Activated T-helper 9 cell treated with anti-CD3 and anti-CD28 coated beads, Interleukin-2, amount 50 U/mL, for 16 hours (primary cell): ENCODE results near the gene BCL6.

Experiments used
- DNase-seq: peaks from one replicate; pipeline ENCODE4 v3.0.0-alpha.2; 2020; ENCODE audit warnings: low read depth

The BCL6 gene

DNA sequence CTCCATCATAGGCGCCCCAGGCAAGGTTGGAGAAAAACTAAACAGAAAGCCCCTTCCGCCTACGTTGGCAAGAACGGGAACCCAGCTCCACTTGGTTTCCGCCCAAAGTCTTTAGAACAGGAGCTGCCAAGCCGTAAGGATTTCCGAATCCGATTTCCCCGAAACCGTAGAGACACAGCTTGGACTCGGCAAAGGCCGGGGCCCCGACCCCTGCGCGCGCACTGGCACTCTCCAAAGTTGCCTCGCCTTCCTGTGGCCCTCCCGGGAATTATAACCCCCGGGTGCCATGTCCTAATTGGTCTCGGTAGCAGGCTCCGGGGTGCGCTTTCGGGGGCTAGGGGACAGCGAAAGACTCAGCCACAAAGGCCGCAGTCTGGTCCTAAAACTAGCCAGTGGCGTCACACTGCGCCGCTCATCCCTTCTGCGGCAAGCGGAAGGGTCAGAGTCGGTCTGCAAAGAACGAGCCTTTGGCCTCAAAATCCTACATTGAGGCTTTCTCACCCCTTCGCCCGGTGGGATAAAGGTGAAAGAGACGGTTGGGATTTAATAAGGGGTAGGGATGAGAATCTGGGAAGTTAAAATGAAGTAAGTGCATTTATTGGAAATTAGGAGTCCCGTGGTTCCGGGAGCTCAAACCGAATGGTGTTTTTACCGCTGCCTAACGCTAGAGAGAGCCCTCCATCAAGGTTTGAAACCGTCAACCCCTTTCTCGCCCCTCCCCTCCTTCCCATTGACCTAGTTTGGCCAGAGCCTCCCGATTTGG, 6.8 kb downstream of the BCL6 start:
- peak; percentile 54 for DNase-seq

DNA sequence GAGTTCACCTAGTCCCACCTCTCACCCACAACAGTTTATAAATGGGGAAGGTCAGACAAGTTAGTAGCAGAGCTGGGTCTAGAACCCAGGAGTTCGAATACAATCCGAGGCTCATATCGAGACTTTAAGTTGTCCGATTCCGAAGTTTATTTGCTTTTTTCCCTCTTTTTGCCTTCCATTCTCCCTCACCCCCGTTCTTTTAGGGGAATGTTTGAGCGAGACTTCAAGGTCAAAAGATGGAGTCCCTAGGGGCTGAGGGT, 7.3 kb downstream of the BCL6 start:
- no peak for DNase-seq

DNA sequence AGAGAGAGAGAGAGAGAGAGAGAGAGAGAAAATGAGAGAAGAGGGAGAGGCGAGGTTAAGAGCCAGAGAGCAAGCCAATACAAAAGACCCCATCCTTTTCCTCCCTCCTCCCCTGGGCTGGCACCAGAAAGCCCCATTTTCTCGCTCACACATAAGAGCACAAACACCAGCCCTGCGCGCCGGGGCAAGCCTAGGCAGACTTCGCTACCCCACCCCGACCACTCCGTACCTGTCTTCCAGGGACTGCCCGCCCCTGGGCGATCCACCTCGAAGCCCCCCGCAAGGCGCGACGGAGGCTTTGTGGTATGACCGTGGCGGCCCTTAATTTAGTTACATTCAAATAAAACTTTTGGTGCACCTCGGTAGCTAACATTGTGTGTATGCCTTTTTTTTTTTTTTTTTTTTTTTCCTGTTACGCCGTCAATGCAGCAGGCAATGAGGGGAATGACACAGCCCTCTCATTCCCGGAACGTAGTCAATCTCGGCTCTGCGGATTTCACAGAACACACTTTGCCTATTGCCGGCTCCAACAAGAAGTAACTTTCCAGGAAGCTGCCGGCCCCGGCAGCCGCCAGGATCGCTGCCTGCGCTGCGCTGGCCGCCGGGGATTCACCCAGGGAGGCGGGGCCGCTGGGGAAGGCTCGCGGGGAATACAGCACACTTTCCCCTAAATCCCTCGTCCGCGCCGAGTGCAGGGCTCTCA, 7.7 kb downstream of the BCL6 start:
- peak; percentile 53 for DNase-seq

DNA sequence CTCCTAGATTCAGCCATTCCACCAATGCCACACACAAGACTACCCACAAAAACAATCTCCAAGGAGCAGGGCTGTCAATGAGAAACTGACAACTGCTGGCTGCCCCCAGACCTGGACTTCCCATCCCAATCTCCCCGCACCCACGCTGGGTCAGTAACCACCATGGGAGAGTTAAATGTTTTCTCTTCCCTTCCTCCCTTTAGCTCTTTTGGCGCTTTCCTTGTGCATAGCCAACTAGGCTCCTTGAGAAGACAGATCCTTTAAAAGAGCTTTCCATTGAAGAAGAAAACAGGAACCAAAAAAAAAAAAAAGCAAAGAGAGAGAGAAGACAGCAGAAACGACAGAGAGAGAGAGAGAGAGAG, 8.3 kb downstream of the BCL6 start:
- no peak for DNase-seq

DNA sequence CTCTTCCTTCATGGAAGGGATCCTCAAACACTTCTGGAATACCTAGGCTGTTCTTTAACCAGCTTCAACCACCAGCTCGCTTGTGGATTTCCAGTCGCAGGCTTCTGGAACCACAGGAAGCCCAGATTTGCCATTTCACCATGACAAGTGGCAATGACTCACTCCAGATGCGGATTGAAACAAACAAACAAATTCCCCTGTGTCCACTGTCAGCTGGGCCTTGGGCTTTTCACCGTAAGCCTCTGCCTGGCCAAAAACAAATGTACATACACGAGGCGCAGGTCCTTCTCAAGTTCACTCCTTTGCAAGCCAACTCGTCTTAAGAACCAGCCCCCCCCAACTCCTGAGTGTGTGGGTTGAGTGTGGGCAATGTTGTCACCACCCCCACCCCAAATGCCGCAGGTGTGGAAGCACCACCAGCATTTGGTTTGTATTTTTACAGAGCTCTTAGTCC, 8.8 kb downstream of the BCL6 start:
- no peak for DNase-seq

DNA sequence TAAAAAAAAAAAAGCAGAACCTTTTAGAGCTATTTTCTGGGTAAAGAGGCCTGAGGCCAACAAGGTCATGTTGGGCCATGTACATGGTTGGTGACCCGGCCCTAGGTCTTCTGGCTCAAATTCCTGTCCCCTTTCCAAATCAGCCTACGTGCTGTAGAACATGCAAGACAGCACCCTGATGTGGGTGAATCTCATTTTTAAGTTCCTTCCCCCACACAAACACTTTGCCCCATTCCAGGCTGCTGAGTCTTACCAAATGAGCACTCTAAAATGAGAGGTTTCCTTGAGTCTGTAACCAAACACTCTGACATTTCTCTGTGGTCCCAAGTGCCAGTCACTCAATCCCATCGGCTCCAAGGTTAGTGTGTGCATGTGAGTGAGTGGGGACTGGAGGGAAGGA, 9.4 kb downstream of the BCL6 start:
- no peak for DNase-seq

DNA sequence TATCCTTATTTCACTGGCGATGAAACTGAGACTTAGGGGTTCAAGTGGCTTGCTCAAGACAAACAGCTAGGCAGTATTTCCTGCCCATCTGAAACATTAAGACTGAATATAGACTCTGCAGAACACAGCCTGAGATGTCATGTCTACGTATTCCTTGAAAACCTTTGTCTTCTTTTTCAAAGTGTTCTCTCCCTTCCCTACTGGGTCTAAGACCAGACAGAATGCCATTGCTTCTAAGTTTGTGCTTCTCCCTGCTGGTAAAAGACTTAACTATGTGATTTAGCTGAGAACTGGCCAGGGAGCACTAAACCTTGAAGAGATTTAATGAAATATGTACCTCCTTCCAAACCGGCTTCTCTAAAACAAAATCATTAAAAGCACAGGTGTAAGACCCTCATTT, 9.9 kb downstream of the BCL6 start:
- DNase-seq = no peak

DNA sequence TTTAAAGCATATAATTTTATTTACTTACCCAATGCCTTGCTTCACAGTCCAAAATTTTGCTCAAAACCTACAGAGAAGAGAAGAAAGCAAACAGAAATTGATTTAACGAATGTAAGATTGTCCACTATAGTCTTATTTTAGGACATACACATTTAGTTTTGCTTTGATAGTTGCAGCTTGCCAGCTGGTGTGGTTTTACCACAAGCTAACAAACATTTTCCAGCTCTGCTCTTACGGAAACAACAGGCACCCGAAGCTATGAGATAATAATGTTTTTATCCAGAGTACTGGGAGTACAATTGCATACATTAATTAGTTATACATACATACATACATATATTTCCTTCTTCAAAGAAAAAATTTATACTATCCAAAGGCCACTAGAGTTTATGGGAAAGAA, 10.4 kb downstream of the BCL6 start:
- no peak for DNase-seq

DNA sequence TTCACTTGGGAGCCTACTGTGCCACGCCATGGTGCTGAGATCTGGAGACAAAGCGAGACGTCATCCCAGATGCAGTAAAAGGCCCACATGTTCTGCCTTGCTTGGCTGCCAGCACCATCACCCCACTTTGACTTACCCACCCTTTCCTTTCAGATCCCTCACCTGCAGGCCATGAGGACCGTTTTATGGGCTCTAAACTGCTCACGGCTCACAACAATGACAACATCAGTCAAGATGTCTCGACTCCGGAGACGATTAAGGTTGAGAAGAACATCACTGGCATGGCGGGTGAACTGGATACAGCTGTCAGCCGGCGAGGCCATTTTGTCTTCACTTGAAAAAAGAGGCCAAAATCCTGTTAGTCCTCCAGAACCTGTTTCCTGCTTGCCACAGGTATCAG, 11.9 kb downstream of the BCL6 start:
- DNase-seq = no peak

DNA sequence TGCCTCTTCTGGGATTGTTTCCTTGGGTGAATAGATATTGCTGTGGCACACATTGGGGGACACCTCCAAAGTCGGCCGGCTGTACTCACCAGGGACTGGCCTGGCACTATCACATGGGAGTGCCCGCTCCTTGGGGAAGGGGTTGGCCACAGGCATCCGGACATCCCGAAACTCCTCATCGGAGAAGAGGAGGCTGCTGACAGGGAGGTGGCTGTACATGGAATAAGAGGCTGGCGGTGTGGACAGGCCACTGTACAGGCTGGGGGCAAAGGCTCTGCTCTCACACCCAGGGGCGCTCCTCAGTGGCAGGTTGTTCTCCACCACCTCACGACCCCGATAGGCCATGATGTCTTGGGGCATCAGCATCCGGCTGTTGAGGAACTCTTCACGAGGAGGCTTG, 15.7 kb downstream of the BCL6 start:
- no peak for DNase-seq

DNA sequence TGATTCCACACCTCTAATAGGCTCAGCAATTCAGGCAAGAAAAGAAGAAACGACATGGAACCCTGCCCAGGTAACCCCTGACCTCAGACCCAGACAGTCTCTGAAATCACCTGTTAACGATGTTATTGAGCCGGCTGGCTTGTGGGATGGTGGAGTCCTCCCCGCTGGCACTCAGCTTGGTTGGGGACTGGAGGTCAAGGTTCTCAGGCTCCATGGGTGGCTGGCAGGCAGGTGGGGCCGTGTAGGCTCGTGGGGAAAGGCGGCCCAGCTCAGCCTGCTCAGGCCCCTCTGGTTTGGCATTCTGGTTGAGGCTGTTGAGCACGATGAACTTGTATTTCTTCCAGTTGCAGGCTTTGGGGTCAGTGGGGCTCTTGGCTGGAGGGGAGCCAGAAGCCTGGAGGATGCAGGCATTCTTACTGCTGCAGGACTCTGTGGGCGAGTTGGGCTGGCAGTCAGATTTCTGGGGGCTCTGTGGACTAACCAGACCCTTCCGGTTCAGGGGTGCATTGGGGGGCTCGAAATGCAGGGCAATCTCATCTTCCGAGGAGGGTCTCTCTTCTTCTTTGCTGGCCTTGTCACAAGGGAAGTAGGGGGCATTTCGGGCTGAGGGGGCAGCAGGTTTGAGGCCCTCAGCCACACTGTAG, 16.2 kb downstream of the BCL6 start:
- no peak for DNase-seq

DNA sequence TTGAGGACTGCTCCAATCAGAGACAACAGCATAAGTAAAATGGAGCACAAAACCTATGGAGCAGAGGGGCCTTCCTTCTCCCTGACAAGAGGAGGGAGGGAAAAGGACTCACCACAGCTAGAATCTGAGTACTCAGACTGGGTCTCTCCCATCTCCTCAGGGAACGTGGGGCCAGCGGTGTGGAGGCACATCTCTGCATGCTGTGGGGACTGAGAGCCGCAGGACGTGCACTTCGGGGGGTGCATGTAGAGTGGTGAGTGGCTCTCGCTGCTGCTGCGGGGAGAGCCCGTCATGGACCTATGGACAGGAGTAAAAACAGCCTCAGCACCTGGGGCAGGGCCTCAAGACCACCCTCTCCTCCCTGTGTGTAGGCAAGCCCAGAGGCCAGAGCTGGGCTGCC, 17.0 kb downstream of the BCL6 start:
- DNase-seq = no peak

DNA sequence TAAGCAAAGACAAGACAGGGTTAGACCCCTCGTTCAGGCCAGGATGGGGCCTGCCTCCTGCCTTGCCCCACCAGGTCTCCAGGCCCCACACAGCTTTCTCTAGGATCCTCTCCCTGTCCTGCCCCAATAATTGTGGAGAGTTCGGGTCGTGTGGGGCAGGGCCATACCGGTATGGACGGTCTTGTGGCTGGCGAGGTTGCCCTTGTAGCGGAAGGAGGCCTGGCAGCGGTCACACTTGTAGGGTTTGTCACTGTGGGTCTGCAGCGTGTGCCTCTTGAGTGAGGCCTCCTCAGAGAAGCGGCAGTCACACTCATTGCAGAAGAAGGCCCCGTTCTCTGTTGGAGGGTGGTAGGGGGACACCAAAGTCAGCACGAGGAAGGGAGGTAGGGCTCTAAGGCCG, 18.7 kb downstream of the BCL6 start:
- no peak for DNase-seq

DNA sequence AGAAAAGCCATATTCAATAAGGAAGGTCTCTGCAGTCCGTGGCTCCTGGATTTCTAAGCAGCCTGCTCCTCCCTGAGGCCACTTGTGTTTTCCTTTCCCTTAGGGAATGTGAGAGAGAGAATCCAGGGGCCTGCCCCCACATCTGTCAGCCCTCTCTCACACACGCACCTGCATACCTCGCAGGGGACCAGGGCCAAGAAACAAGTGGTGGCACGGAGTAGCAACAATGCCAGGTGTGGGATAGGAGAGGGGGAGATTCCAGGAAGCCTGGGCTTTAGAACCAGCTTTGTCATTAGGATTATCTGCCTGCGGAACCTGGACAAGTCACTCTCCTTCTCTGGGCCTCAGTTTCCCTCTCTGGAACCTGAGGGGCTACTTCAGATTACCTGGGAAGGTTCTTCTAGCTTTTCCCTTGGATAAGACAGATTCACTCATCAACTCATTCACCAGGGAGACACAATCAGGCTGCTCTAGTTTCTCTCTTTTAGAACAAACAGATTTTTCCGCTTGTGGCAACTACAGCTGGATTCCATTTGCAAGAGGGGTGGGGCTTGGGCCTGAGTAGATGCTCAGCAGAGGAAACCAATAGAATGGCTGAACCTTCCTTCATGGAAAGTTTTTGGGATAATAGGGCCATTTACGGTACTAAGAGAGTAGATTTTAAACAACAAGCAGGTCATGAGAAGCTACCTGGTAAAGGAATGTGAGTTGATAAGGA, 19.5 kb downstream of the BCL6 start:
- DNase-seq = no peak

DNA sequence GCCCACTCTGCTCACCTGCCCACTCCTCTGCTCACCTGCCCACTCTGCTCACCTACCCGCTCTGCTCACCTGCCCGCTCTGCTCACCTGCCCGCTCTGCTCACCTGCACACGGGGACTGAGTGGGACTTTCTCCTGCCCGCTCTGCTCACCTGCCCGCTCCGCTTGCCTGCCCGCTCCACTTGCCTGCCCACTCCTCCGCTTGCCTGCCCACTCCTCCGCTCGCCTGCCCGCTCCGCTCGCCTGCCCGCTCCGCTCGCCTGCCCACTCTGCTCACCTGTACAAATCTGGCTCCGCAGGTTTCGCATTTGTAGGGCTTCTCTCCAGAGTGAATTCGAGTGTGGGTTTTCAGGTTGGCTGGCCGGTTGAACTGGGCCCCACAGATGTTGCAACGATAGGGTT, 20.0 kb downstream of the BCL6 start:
- DNase-seq = no peak

DNA sequence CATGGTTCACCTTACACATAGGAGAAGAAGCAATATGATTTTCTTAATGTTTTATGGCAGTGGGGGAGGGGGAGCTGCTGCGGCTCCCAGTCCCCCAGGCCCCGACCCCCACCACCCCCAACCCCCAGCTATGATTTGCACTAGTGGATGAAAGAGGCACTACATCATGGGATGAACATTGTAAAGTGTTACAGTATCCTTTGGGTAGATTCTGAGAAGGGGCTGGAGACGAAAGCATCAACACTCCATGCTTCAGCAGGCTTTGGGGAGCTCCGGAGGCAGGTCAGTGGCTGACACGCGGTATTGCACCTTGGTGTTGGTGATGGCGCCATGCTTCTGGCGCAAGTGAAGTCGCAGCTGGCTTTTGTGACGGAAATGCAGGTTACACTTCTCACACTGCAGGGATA, 23.1 kb downstream of the BCL6 start:
- no peak for DNase-seq

DNA sequence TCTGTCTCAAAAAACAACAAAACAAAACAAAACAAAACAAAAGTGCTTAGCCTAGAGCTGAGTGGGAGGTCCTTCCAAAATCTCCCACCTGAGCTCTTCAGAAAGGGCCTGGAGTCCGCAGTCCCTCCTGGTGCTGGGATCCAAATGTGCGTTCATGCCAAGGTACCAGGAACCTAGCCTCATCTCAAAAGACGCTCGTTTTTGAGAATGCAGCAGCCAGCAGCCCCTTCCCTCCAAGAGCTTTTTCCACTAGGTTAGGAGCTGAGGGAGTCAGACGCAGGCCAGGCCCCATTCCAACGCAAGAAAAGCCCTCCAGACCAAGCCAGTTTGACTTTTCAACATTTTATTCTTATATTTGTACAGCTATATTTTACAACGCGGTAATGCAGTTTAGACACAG, 24.2 kb downstream of the BCL6 start:
- no peak for DNase-seq

DNA sequence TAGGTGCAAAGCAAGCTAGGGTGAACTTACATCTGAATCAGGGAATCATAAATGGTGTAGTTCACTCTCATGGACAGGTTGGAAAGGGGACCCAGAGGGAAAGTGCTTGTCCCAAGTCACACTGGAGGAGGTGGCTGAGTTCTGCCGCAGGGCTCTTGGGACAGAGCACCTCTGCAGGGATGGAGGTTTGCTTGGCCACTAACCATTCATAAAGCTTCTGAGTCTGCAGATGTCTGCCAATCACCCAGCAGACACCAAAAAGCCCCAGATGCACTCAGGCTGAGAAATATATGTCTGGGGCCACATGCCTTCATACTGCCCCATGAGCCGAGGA, 25.0 kb downstream of the BCL6 start:
- no peak for DNase-seq

DNA sequence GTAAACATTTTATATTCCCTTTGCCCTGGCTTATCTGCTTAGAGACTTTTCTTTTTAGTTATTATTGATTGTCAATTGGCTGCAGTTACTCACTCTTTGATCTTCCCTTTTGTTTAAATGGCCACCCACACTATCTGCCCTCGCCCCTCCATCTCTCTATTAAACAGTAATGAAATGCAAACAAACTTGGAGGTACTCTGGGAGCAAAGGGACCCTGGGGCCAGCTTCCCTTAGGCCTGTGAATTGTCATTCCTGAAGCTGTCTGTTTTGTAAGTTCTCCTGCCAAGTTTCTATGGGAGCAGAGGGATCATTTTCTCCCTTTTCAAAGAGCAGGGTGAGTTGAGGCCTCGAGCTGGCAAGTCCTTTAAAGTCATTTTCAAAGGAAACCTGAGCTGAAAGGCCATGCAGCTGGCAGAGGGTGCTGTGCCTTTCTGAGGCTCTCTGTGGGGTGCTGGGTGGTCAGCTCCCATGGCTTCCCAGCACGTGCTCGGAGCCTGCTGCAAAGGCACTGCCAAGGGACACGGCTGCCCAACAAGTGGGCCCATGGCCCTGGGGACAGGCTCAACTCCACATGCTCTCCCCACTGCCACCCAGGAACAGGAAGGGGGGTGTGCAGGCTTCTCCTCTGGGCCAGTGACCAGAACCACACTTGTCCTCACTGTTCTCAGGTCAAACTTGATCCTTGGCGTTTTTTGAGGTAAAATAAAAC, 25.5 kb downstream of the BCL6 start:
- DNase-seq = no peak

DNA sequence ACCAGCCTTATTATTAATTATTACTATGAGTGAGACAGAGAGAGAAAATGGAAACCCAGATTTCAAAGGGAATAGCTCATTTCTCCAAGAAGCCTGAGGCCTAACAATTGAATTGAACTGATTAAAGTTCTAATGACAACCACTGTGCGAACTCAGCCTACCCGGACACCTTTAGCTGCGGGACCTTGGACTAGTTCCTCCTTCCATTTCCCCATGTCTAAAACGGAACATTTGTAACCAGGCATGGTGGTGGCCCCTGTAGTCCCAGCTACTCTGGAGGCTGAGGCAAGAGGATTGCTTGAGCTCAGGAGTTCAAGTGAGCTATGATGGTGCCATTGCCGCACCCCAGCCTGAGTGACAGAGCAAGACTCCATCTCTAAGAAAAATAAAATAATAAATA, 26.5 kb downstream of the BCL6 start:
- DNase-seq = no peak

DNA sequence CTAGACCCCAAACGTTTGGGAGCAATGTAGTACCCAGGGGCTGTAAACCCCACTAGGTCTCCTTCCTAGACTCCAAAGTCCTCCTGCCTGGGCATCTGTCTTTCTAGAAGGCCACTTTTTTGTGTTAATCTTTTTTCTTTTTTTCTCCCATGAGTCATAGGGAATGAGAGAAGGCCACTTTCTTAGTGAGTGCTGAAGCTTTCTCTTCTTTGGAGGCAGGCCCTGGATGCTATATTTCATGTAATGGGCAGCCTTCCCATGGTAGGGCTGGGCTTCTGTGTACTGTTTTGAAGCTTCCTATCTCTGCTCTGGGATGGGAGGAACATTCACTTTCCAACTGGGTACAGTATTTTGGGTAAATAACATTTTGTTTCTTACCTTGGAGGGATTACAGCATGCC, 27.7 kb downstream of the BCL6 start:
- no peak for DNase-seq

DNA sequence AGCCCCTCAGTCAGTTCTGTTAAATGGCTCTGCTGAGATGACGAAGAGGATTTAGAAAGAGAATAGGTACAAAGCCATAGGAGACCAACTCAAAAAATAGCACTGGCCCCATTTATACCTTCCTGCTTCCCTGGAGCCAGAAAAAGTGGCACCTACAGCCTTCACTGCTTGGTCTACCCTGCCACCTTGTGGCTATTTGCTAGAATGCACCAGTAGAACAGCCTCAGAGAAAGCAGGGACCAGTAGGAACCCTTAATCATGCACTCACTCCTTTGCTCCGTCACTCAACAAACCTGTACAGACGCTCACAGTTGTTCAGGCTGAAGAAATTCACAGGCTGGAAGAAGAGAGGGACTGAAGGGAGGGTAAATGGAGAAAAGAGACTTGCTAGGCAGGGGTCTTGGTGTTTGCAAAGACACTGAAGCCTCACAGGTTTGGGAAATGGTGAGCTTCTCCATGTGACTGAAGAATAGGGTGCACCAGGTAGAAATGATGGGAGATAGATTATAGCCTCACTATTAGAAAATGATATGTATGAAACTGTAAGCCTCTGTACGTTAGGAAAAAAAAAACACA, 30.8 kb downstream of the BCL6 start:
- DNase-seq = peak; percentile 47
